Measurements from ENCODE around the gene DOK7. TPM values are rescaled to one million over a fixed set of nuclear protein-coding genes. Genes with fewer than 3 reads are reported as not detected.
"Not testable (repeated sequence)": the region's sequence is repeated elsewhere in the genome, so short reads cannot be mapped to it uniquely, and the experiment has no call there.

The DOK7 gene
- polyA plus RNA-seq, 4 donors: 0.28 to 7.5 (median 0.81) TPM; not detected in 1

- DNase-seq (no peak), FAIRE-seq (no peak)
- Histone ChIP-seq H3K27me3 (ENCODE audit: control insufficient read depth in 3 of 3, insufficient read depth in 3 of 3, low read length in 3 of 3) (no peaks in the 10 kb centered on the region), H3K4me3 (ENCODE audit: low read depth in 1 of 3, low read length in 3 of 3) (no peak overlapping the region), H3K9me3 (ENCODE audit: control insufficient read depth in 2 of 2, insufficient read depth in 1 of 2, low read depth in 1 of 2, low read length in 1 of 2) (no peaks in the 10 kb centered on the region), H3K27ac (ENCODE audit: low read depth in 1 of 3, low read length in 2 of 3) (no peak overlapping the region), H3K4me1 (ENCODE audit: control insufficient read depth in 3 of 3, insufficient read depth in 2 of 3, low read depth in 1 of 3, low read length in 2 of 3) (peaks cover 0 to 7% (median 0%) of the 10 kb centered on the region in 3 donors), H3K36me3 (ENCODE audit: control insufficient read depth in 3 of 3, insufficient read depth in 2 of 3, low read depth in 1 of 3, low read length in 3 of 3) (no peaks in the 10 kb centered on the region)
- 92 to 96% (median 94%) methylated on average over 21 of the region's 21 CpGs for WGBS, 3 donors
Observed at GRCh38 chr4:3449047-3449573, 14.0 kb upstream of the DOK7 start.

GRCh38 chr4:3449574-3450534 is 13.3 kb upstream of the DOK7 start:
- H3K9me3 ChIP-seq (ENCODE audit: control insufficient read depth in 2 of 2, insufficient read depth in 1 of 2, low read depth in 1 of 2, low read length in 1 of 2): peaks cover 0 to 3% of the 10 kb centered on the region in 2 donors
- FAIRE-seq (no peak), DNase-seq (no peak)
- no peaks in the 10 kb centered on the region for H3K27me3 ChIP-seq (ENCODE audit: control insufficient read depth in 3 of 3, insufficient read depth in 3 of 3, low read length in 3 of 3)
- no peak overlapping the region for H3K4me3 ChIP-seq (ENCODE audit: low read depth in 1 of 3, low read length in 3 of 3)
- H3K36me3 ChIP-seq (ENCODE audit: control insufficient read depth in 3 of 3, insufficient read depth in 2 of 3, low read depth in 1 of 3, low read length in 3 of 3): no peaks in the 10 kb centered on the region
- 81 to 91% (median 88%) methylated on average over 31 to 35 of the region's 35 CpGs for WGBS, 3 donors
- H3K4me1 ChIP-seq (ENCODE audit: control insufficient read depth in 3 of 3, insufficient read depth in 2 of 3, low read depth in 1 of 3, low read length in 2 of 3): peaks cover 0 to 7% (median 0%) of the 10 kb centered on the region in 3 donors
- no peak overlapping the region for H3K27ac ChIP-seq (ENCODE audit: low read depth in 1 of 3, low read length in 2 of 3)

DNA sequence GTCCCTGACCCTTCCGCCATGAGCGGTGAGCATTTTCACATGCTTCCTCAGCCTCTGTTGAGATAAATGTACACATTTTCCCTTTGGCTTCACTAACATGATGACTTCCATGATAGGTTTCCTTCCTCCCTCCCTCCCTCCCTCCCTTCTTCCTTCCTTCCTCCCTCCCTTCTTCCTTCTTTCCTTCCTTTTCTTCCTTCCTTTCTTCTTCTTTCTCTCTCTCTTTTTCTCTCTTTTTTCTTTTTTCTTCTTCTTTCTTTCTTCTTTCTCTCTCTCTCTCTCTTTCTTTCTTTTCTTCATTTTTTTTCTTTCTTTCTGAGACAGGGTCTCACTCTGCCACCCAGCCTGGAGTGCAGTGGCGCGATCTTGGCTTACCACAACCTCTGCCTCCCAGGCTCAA is 12.5 kb upstream of the DOK7 start:
- H3K36me3 ChIP-seq (ENCODE audit: control insufficient read depth in 3 of 3, insufficient read depth in 2 of 3, low read depth in 1 of 3, low read length in 3 of 3): no peaks in the 10 kb centered on the region
- H3K4me3 ChIP-seq (ENCODE audit: low read depth in 1 of 3, low read length in 3 of 3): no peak overlapping the region
- peaks cover 0 to 11% of the 10 kb centered on the region in 2 donors for H3K9me3 ChIP-seq (ENCODE audit: control insufficient read depth in 2 of 2, insufficient read depth in 1 of 2, low read depth in 1 of 2, low read length in 1 of 2)
- H3K27me3 ChIP-seq (ENCODE audit: control insufficient read depth in 3 of 3, insufficient read depth in 3 of 3, low read length in 3 of 3): no peaks in the 10 kb centered on the region
- 95 to 100% (median 96%) methylated on average over 4 of the region's 4 CpGs for WGBS, 3 donors
- DNase-seq (no peak), FAIRE-seq (no peak)
- no peak overlapping the region for H3K27ac ChIP-seq (ENCODE audit: low read depth in 1 of 3, low read length in 2 of 3)
- H3K4me1 ChIP-seq (ENCODE audit: control insufficient read depth in 3 of 3, insufficient read depth in 2 of 3, low read depth in 1 of 3, low read length in 2 of 3): peaks cover 0 to 7% (median 0%) of the 10 kb centered on the region in 3 donors

DNA sequence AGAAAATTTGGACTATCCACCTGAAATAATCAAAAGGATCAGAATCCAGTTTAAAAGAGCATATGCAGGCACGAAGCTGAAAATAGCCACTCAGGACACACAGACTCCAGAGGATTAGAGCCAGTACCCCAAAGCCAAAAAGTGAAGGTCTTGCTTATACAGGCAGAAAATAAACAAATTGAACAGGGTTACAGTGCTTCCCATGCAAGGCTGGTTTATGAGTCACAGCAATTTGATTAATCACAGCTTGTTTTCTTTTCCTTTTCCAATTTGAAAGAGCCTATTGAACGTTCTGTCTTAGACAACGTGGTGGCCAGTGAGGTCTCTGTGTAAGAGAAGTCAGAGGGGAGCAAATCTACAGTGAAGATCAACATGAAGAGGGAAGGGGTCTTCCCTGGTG is 11.2 kb upstream of the DOK7 start:
- FAIRE-seq (no peak), DNase-seq (peak in 1 of 2 donors; percentile 37)
- Histone ChIP-seq H3K27ac (ENCODE audit: low read depth in 1 of 3, low read length in 2 of 3) (no peak overlapping the region), H3K4me3 (ENCODE audit: low read depth in 1 of 3, low read length in 3 of 3) (no peak overlapping the region), H3K27me3 (ENCODE audit: control insufficient read depth in 3 of 3, insufficient read depth in 3 of 3, low read length in 3 of 3) (no peaks in the 10 kb centered on the region), H3K4me1 (ENCODE audit: control insufficient read depth in 3 of 3, insufficient read depth in 2 of 3, low read depth in 1 of 3, low read length in 2 of 3) (peaks cover 0 to 7% (median 0%) of the 10 kb centered on the region in 3 donors), H3K36me3 (ENCODE audit: control insufficient read depth in 3 of 3, insufficient read depth in 2 of 3, low read depth in 1 of 3, low read length in 3 of 3) (no peaks in the 10 kb centered on the region), H3K9me3 (ENCODE audit: control insufficient read depth in 2 of 2, insufficient read depth in 1 of 2, low read depth in 1 of 2, low read length in 1 of 2) (peaks cover 0 to 18% of the 10 kb centered on the region in 2 donors)
- WGBS, 3 donors: 15 to 39% (median 36%) methylated on average over 3 of the region's 3 CpGs

DNA sequence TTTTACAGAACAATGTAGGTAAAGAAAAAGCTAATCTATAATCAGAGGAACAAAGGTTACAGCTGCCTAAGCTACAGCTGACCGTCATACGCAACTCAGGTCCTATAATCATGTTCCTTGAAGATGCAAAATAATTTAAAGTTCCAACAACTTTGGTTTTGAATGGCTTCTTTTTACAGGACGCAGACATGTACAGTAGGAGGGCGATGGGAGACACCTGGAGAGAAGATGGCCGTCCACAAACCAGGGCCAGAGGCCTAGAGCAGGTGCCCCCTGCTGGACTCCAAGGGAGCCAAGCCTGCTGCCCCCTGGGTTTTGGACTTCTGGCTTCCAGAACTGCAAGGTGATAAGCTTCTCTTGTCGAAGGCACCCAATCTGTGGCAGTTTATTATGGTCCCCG is 10.7 kb upstream of the DOK7 start:
- H3K36me3 ChIP-seq (ENCODE audit: control insufficient read depth in 3 of 3, insufficient read depth in 2 of 3, low read depth in 1 of 3, low read length in 3 of 3): no peaks in the 10 kb centered on the region
- DNase-seq: peak; percentile 21 to 26
- no peak for FAIRE-seq
- peaks cover 0 to 7% (median 0%) of the 10 kb centered on the region in 3 donors for H3K4me1 ChIP-seq (ENCODE audit: control insufficient read depth in 3 of 3, insufficient read depth in 2 of 3, low read depth in 1 of 3, low read length in 2 of 3)
- H3K4me3 ChIP-seq (ENCODE audit: low read depth in 1 of 3, low read length in 3 of 3): no peak overlapping the region
- no peaks in the 10 kb centered on the region for H3K27me3 ChIP-seq (ENCODE audit: control insufficient read depth in 3 of 3, insufficient read depth in 3 of 3, low read length in 3 of 3)
- H3K27ac ChIP-seq (ENCODE audit: low read depth in 1 of 3, low read length in 2 of 3): no peak overlapping the region
- peaks cover 0 to 18% of the 10 kb centered on the region in 2 donors for H3K9me3 ChIP-seq (ENCODE audit: control insufficient read depth in 2 of 2, insufficient read depth in 1 of 2, low read depth in 1 of 2, low read length in 1 of 2)
- 21 to 59% (median 30%) methylated on average over 7 of the region's 7 CpGs for WGBS, 3 donors

DNA sequence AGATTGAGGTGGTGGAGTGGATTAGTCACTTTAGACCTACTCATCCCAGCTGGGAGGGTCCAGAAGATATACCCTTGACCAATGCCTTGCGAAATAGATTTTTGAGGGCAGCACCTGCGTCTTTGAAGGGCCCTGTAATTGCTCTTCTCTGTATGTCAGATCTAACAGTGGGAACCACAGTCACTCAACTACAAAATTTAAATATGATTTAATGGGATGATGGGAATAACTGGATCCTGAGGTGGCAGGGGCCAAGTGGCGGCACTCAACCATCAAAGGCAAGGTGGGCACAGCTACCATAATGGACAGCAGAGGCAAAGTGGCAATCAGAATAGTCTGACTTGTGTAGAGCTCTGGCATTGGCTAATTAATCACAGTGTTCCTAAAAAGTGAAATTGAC is 7.5 kb upstream of the DOK7 start:
- 86 to 92% (median 91%) methylated on average over 3 of the region's 3 CpGs for WGBS, 3 donors
- FAIRE-seq: not testable (repeated sequence)

GRCh38 chr4:3458371-3458770 is 4.7 kb upstream of the DOK7 start:
- Histone ChIP-seq H3K4me3 (ENCODE audit: low read depth in 1 of 3, low read length in 3 of 3) (no peak overlapping the region), H3K27ac (ENCODE audit: low read depth in 1 of 3, low read length in 2 of 3) (no peak overlapping the region), H3K4me1 (ENCODE audit: control insufficient read depth in 3 of 3, insufficient read depth in 2 of 3, low read depth in 1 of 3, low read length in 2 of 3) (no peaks in the 10 kb centered on the region), H3K27me3 (ENCODE audit: control insufficient read depth in 3 of 3, insufficient read depth in 3 of 3, low read length in 3 of 3) (peaks cover 0 to 18% (median 0%) of the 10 kb centered on the region in 3 donors), H3K9me3 (ENCODE audit: control insufficient read depth in 2 of 2, insufficient read depth in 1 of 2, low read depth in 1 of 2, low read length in 1 of 2) (peaks cover 0 to 18% of the 10 kb centered on the region in 2 donors), H3K36me3 (ENCODE audit: control insufficient read depth in 3 of 3, insufficient read depth in 2 of 3, low read depth in 1 of 3, low read length in 3 of 3) (no peaks in the 10 kb centered on the region)
- no peak for DNase-seq
- no peak for FAIRE-seq
- WGBS, 3 donors: 84 to 91% (median 89%) methylated on average over 6 of the region's 6 CpGs

More for the DNA sequence above, 7.5 kb upstream of the DOK7 start:
- H3K27me3 ChIP-seq (ENCODE audit: control insufficient read depth in 3 of 3, insufficient read depth in 3 of 3, low read length in 3 of 3); H3K4me1 ChIP-seq (ENCODE audit: control insufficient read depth in 3 of 3, insufficient read depth in 2 of 3, low read depth in 1 of 3, low read length in 2 of 3); H3K27ac ChIP-seq (ENCODE audit: low read depth in 1 of 3, low read length in 2 of 3); H3K4me3 ChIP-seq (ENCODE audit: low read depth in 1 of 3, low read length in 3 of 3); H3K36me3 ChIP-seq (ENCODE audit: control insufficient read depth in 3 of 3, insufficient read depth in 2 of 3, low read depth in 1 of 3, low read length in 3 of 3); DNase-seq: not testable (repeated sequence)
- H3K9me3 ChIP-seq (ENCODE audit: control insufficient read depth in 2 of 2, insufficient read depth in 1 of 2, low read depth in 1 of 2, low read length in 1 of 2): peaks cover 0 to 18% of the 10 kb centered on the region in 2 donors

DNA sequence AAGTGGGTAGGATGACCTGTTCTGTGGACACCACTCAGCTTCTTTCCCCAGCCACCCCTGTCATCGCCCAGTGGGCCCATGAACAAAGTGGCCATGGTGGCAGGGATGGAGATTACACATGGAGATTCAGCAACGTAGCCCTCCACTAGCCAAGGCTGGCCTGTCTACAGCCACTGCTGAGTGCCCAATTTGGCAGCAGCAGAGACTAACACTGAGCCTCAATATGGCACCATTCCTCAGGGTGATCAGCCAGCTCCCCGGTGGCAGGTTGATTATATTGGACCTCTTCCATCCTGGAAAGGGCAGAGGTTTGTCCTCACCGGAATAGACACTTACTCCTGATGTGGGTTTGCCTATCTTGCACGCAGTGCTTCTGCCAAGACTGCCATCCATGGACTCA is 4.0 kb upstream of the DOK7 start:
- H3K4me1 ChIP-seq (ENCODE audit: control insufficient read depth in 3 of 3, insufficient read depth in 2 of 3, low read depth in 1 of 3, low read length in 2 of 3); H3K4me3 ChIP-seq (ENCODE audit: low read depth in 1 of 3, low read length in 3 of 3); H3K27ac ChIP-seq (ENCODE audit: low read depth in 1 of 3, low read length in 2 of 3); H3K36me3 ChIP-seq (ENCODE audit: control insufficient read depth in 3 of 3, insufficient read depth in 2 of 3, low read depth in 1 of 3, low read length in 3 of 3); FAIRE-seq; DNase-seq: not testable (repeated sequence)
- WGBS, 3 donors: 82 to 90% (median 86%) methylated on average over 5 of the region's 5 CpGs
- peaks cover 0 to 23% (median 4%) of the 10 kb centered on the region in 3 donors for H3K27me3 ChIP-seq (ENCODE audit: control insufficient read depth in 3 of 3, insufficient read depth in 3 of 3, low read length in 3 of 3)
- peaks cover 0 to 18% of the 10 kb centered on the region in 2 donors for H3K9me3 ChIP-seq (ENCODE audit: control insufficient read depth in 2 of 2, insufficient read depth in 1 of 2, low read depth in 1 of 2, low read length in 1 of 2)

Measured in small intestine (tissue), 7 donors.